DND-41 (cell line): ENCODE data around the gene CHRM5.

Experiments used
- ATAC-seq: fragments of 200-7000 bp; cut with Tn5 transposase; 3 replicates; pipeline ENCODE4 v1.9.1; 2021; ENCODE audit warnings: low read depth; ENCODE audit not compliant: insufficient read depth
- DNase-seq: peaks from one replicate; pipeline ENCODE4 v3.0.0-alpha.2; 2020
- H2AFZ ChIP-seq: 2 replicates; pipeline ENCODE4 v1.6.0; 2012; ENCODE audit warnings: low read depth, low read length
- H3K27ac ChIP-seq: 2 replicates; pipeline ENCODE4 v1.5.1; 2012; ENCODE audit warnings: low read length, inconsistent platforms
- H3K27me3 ChIP-seq: fragments of 200-600 bp; sonication (generic); 2 replicates; pipeline ENCODE4 v1.6.0; 2012; ENCODE audit warnings: low read length, mild to moderate bottlenecking, inconsistent platforms; ENCODE audit not compliant: insufficient read depth, poor library complexity
- H3K36me3 ChIP-seq: 2 replicates; pipeline ENCODE4 v1.5.1; 2012; ENCODE audit warnings: low read length, inconsistent platforms; ENCODE audit not compliant: insufficient read depth
- H3K4me1 ChIP-seq: 2 replicates; pipeline ENCODE4 v1.5.1; 2012; ENCODE audit warnings: mild to moderate bottlenecking, low read length; ENCODE audit not compliant: insufficient read depth
- H3K4me2 ChIP-seq: 2 replicates; pipeline ENCODE4 v1.6.0; 2012; ENCODE audit warnings: mild to moderate bottlenecking, moderate library complexity, low read length, inconsistent platforms; ENCODE audit not compliant: insufficient read depth
- H3K4me3 ChIP-seq, 2 experiments: fragments of 200-600 bp in 1 of 2; shearing (Covaris generic) in 1 of 2; 2 replicates each; pipeline ENCODE4 v1.5.1; 2012 to 2016; ENCODE audit warnings: inconsistent platforms in 2 of 2, low read length in 2 of 2, mild to moderate bottlenecking in 2 of 2, low read depth in 1 of 2, moderate library complexity in 1 of 2
- H3K79me2 ChIP-seq: 2 replicates; pipeline ENCODE4 v1.6.0; 2012; ENCODE audit warnings: low read length, inconsistent platforms; ENCODE audit not compliant: insufficient read depth
- H3K9ac ChIP-seq: 2 replicates; pipeline ENCODE4 v1.6.0; 2012; ENCODE audit warnings: low read depth, mild to moderate bottlenecking, inconsistent platforms, low read length, moderate library complexity
- H3K9me3 ChIP-seq: 2 replicates; pipeline ENCODE4 v1.5.1; 2012; ENCODE audit warnings: low read length, moderate library complexity, mild to moderate bottlenecking, inconsistent platforms; ENCODE audit not compliant: insufficient read depth, severe bottlenecking
- H4K20me1 ChIP-seq: 2 replicates; pipeline ENCODE4 v1.6.0; 2012; ENCODE audit warnings: low read length; ENCODE audit not compliant: insufficient read depth
- EZH2 ChIP-seq: IDR thresholded peaks from 3 replicates; pipeline ENCODE4 v1.6.1; 2012; ENCODE audit warnings: borderline replicate concordance, low read depth, mild to moderate bottlenecking, moderate library complexity, low read length, inconsistent platforms; ENCODE audit not compliant: severe bottlenecking
- TF ChIP-seq, protein P1 (sequence below): IDR thresholded peaks from 2 replicates; pipeline ENCODE4 v1.5.1; 2012; ENCODE audit warnings: borderline replicate concordance, low read length, moderate library complexity, mild to moderate bottlenecking; ENCODE audit not compliant: poor library complexity, severe bottlenecking; ENCODE audit errors: extremely low read depth

CHRM5 gene

GRCh38 chr15:34107315-34107714 lies 139.0 kb downstream of the CHRM5 start:
- Histone ChIP-seq H2AFZ (no peak overlapping the region), H3K27ac (no peak overlapping the region), H4K20me1 (no peaks in the 10 kb centered on the region), H3K4me2 (no peak overlapping the region), H3K4me1 (peaks cover 10% of the 10 kb centered on the region), H3K79me2 (peaks cover 10% of the 10 kb centered on the region), H3K4me3 (no peak overlapping the region), H3K9ac (no peak overlapping the region), H3K9me3 (no peaks in the 10 kb centered on the region), H3K36me3 (no peaks in the 10 kb centered on the region), H3K27me3 (no peaks in the 10 kb centered on the region)
- no peak for ATAC-seq
- no peak for DNase-seq
- TF ChIP-seq, protein P1, sequence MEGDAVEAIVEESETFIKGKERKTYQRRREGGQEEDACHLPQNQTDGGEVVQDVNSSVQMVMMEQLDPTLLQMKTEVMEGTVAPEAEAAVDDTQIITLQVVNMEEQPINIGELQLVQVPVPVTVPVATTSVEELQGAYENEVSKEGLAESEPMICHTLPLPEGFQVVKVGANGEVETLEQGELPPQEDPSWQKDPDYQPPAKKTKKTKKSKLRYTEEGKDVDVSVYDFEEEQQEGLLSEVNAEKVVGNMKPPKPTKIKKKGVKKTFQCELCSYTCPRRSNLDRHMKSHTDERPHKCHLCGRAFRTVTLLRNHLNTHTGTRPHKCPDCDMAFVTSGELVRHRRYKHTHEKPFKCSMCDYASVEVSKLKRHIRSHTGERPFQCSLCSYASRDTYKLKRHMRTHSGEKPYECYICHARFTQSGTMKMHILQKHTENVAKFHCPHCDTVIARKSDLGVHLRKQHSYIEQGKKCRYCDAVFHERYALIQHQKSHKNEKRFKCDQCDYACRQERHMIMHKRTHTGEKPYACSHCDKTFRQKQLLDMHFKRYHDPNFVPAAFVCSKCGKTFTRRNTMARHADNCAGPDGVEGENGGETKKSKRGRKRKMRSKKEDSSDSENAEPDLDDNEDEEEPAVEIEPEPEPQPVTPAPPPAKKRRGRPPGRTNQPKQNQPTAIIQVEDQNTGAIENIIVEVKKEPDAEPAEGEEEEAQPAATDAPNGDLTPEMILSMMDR = no peak
- no peak for TF ChIP-seq EZH2

GRCh38 chr15:34109797-34110663 lies 141.7 kb downstream of the CHRM5 start:
- H3K9ac ChIP-seq = no peak overlapping the region
- no peaks in the 10 kb centered on the region for H4K20me1 ChIP-seq
- no peak; the same call in 2 of the 3 replicates for ATAC-seq
- H3K4me1 ChIP-seq = no peaks in the 10 kb centered on the region
- H3K27me3 ChIP-seq = no peaks in the 10 kb centered on the region
- no peak overlapping the region for H3K4me3 ChIP-seq
- no peak overlapping the region for H3K27ac ChIP-seq
- H3K4me2 ChIP-seq = no peak overlapping the region
- H2AFZ ChIP-seq = no peak overlapping the region
- no peaks in the 10 kb centered on the region for H3K79me2 ChIP-seq
- no peaks in the 10 kb centered on the region for H3K36me3 ChIP-seq
- no peaks in the 10 kb centered on the region for H3K9me3 ChIP-seq
- no peak for DNase-seq
- TF ChIP-seq, protein P1 = peak; percentile 55
- TF ChIP-seq EZH2 = no peak

GRCh38 chr15:34111488-34111887 lies 143.2 kb downstream of the CHRM5 start:
- Histone ChIP-seq H3K27me3 (no peaks in the 10 kb centered on the region), H3K9ac (no peak overlapping the region), H3K4me3 (no peak overlapping the region), H3K36me3 (no peaks in the 10 kb centered on the region), H3K9me3 (no peaks in the 10 kb centered on the region), H3K4me1 (no peaks in the 10 kb centered on the region), H3K4me2 (no peak overlapping the region), H2AFZ (no peak overlapping the region), H3K79me2 (no peaks in the 10 kb centered on the region), H3K27ac (no peak overlapping the region), H4K20me1 (no peaks in the 10 kb centered on the region)
- no peak for DNase-seq
- no peak for ATAC-seq
- TF ChIP-seq, protein P1 = no peak
- TF ChIP-seq EZH2 = no peak
